Motor neuron (in vitro differentiated cells): ENCODE results near the gene BACH1. TPM values are rescaled to one million over a fixed set of nuclear protein-coding genes. Genes with fewer than 3 reads are reported as not detected.

ENCODE experiments used
- ATAC-seq, 8 experiments: fragments of 200-7000 bp; cut with Tn5 transposase; replicated peaks in 6 of 8; 2 replicates each; pipeline ENCODE4 v1.8.0; 2021; ENCODE audit warnings: mild to moderate bottlenecking in 8 of 8, moderate library complexity in 8 of 8
- H3K27ac ChIP-seq, 2 donors: fragments of 250-450 bp; sonication (Bioruptor Pico); 2 replicates each; pipeline ENCODE4 v1.9.0; 2021; ENCODE audit warnings: antibody characterized with exemption in 2 of 2, mild to moderate bottlenecking in 2 of 2, moderate library complexity in 1 of 2
- H3K4me1 ChIP-seq, 2 donors: fragments of 250-450 bp; sonication (Bioruptor Pico); replicated peaks in 1 of 2; 2 replicates each; pipeline ENCODE4 v1.6.1; 2021; ENCODE audit warnings: antibody characterized with exemption in 2 of 2, mild to moderate bottlenecking in 2 of 2, moderate library complexity in 1 of 2
- H3K4me3 ChIP-seq, 5 donors: fragments of 250-450 bp; sonication (Bioruptor Pico); 2 replicates each; pipeline ENCODE4 v1.9.0; 2021; ENCODE audit warnings: antibody characterized with exemption in 5 of 5, mild to moderate bottlenecking in 5 of 5, moderate library complexity in 4 of 5
- WGBS, 10 experiments: fragments of 450-650 bp; shearing (Covaris generic); methylation state at CpG; one replicate each; pipeline ENCODE4 v1.0.0; 2022; 5-methylcytosine and 5-hydroxymethylcytosine counted together
- in situ Hi-C, 9 experiments: fragments of 400-800 bp; cut with MboI; loops; one replicate each; pipeline ENCODE4 v1.15.0; 2021; ENCODE audit warnings: low sequenced_read_pairs in 9 of 9, low pct_unique_long_range_greater_than_20kb in 2 of 9; ENCODE audit not compliant: unreplicated experiment in 9 of 9
- total RNA-seq, 8 experiments: library from RNA; unstranded; fragments of 300-600 nt; gene quantifications; 2 replicates each; pipeline versions ENCODE4 v1.2.3 to v1.2.4, GENCODE V29; 2022

The BACH1 gene
- total RNA-seq, 8 experiments from 2014 or later: 26.8 to 64.3 (median 45.7) TPM

DNA sequence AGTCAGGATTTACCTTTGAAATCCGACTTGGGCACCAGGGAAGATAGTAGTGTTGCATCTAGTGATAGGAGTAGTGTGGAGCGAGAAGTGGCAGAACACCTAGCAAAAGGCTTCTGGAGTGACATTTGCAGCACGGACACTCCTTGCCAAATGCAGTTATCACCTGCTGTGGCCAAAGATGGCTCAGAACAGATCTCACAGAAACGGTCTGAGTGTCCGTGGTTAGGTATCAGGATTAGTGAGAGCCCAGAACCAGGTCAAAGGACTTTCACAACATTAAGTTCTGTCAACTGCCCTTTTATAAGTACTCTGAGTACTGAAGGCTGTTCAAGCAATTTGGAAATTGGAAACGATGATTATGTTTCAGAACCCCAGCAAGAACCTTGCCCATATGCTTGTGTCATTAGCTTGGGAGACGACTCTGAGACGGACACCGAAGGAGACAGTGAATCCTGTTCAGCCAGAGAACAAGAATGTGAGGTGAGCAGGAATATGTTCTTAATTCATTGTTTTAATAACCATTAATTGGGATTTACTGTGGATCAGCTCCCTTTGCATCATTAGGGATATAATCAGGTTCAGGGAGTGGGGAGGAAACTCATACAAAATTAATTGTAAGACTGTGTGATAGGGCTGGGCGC lies 28.3 kb downstream of the BACH1 start:
- H3K4me1 ChIP-seq: no peaks in the 10 kb centered on the region
- no peak for ATAC-seq
- in situ Hi-C loops: loop anchor here in 1 of 9 experiments (25.0 kb wide), 1 partner anchor 240 kb away; no protein-coding TSS in a partner anchor
- H3K27ac ChIP-seq: no peak overlapping the region
- WGBS, 10 experiments: 78 to 100% (median 94%) methylated on average over 1 to 8 of the region's 10 CpGs; no CpG with 5 or more reads in 2 of the 10 experiments
- H3K4me3 ChIP-seq: no peak overlapping the region

DNA sequence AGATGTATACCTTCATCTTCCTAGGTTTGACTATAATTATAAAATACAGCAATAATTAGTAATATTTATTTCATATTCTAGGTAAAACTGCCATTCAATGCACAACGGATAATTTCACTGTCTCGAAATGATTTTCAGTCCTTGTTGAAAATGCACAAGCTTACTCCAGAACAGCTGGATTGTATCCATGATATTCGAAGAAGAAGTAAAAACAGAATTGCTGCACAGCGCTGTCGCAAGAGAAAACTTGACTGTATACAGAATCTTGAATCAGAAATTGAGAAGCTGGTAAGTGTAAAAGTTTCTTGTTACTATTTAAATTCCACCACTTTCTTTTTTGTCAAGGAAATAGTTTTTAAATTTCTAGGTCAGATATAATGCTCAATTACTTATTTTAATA lies 30.7 kb downstream of the BACH1 start:
- in situ Hi-C loops: loop anchor here in 1 of 9 experiments (25.0 kb wide), 1 partner anchor 242 kb away; no protein-coding TSS in a partner anchor
- Histone ChIP-seq H3K4me3 (no peak overlapping the region), H3K4me1 (no peaks in the 10 kb centered on the region), H3K27ac (no peak overlapping the region)
- 82 to 100% (median 94%) methylated on average over 1 to 5 of the region's 5 CpGs for WGBS, 10 experiments
- ATAC-seq: no peak

DNA sequence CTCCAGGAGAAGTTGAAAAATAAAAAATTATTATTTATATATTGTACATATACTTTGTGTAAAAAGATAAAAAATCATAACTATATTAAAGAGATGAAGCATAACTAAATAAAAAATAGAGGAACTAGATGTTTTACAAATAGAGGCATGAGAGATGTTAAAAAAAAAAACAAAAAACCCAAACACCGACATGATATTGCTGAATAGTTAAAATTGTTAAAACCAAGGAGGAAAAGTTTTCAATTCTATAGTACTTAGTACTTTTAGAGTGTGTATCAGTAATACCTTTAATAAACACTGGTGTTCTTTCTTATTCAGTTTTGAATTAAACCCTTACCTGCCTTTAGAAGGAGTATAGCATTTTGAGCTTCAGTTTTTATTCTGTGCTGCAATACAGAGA lies 32.1 kb downstream of the BACH1 start:
- no peak overlapping the region for H3K27ac ChIP-seq
- no peaks in the 10 kb centered on the region for H3K4me1 ChIP-seq
- ATAC-seq: no peak
- in situ Hi-C loops: loop anchor here in 1 of 9 experiments (25.0 kb wide), 1 partner anchor 243 kb away; no protein-coding TSS in a partner anchor
- WGBS, 10 experiments: 78 to 100% (median 95%) methylated on average over 1 of the region's 1 CpG; no CpG with 5 or more reads in 2 of the 10 experiments
- no peak overlapping the region for H3K4me3 ChIP-seq

DNA sequence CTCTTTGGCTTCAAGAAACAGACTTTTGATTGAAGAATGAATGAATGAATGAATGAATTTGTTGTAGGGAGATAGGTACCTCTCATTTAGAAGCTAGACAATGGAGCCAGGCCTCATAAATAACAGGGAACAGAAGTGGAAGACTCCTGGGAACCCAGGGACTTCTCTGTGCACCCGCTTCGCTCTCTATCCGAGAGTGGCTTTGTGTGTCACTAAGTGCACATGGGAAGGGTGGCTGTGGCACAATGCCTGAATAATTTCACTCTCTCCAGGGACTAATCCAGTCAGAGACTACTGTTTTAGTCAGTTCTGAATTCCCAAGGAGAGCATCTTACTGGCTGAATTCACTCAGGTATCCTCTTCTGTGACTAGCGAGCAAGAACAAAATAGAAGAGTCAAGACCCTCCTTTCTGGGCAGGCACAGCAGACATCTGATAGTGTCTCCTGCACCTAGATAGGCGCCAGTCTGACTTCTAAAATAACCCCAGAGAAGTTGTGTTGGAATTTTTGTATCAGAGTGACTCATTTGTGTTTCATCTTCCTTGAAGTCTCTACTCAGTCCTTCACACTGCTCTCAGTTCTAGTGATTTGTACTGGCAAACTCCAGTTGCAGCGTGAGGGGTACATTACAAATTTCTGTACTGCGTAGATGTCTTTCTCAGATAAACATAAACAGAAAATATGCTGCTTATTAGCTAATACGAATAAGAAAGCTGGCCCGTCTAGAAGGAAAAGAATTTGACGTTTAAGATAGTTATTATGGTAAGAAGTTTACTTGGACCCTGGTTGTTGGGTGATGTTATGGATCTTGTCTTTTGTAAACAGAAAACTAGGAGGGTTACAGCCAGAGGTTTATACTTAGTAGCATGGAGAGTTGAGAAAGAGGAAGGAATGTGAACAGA lies 34.0 kb downstream of the BACH1 start:
- 60 to 100% (median 88%) methylated on average over 5 to 10 of the region's 10 CpGs; no CpG with 5 or more reads in 1 of the 10 experiments for WGBS, 10 experiments
- in situ Hi-C loops: loop anchor here in 1 of 9 experiments (25.0 kb wide), 1 partner anchor 245 kb away; no protein-coding TSS in a partner anchor
- Histone ChIP-seq H3K4me3 (no peak overlapping the region), H3K4me1 (no peaks in the 10 kb centered on the region), H3K27ac (no peak overlapping the region)
- peak in 3 of 8 experiments; percentile 19 to 35 (median 24) for ATAC-seq

DNA sequence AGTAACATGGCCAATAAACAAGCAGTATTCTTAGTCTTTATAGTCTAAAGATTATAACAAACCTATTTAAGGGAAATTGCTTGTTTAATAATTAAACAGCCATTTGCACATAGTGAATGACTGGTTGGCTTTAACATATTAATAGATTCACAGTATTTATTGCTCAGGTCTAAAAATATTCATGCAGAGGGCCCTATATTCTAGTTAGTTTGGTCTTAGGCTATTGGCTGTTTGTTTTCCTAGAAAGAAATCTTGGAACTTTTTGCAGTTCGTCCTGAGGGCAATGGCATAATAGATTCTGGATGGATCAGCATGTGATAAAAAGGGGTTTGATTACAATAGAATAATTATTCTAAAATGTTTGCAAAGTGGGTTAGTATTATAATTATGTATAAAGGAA lies 34.7 kb downstream of the BACH1 start:
- in situ Hi-C loops: loop anchor here in 1 of 9 experiments (25.0 kb wide), 1 partner anchor 246 kb away; no protein-coding TSS in a partner anchor
- ATAC-seq: peak in 2 of 8 experiments; percentile 28 to 72
- H3K27ac ChIP-seq: no peak overlapping the region
- H3K4me3 ChIP-seq: no peak overlapping the region
- 20 to 89% (median 75%) methylated on average over 1 of the region's 1 CpG; no CpG with 5 or more reads in 3 of the 10 experiments for WGBS, 10 experiments
- no peaks in the 10 kb centered on the region for H3K4me1 ChIP-seq

DNA sequence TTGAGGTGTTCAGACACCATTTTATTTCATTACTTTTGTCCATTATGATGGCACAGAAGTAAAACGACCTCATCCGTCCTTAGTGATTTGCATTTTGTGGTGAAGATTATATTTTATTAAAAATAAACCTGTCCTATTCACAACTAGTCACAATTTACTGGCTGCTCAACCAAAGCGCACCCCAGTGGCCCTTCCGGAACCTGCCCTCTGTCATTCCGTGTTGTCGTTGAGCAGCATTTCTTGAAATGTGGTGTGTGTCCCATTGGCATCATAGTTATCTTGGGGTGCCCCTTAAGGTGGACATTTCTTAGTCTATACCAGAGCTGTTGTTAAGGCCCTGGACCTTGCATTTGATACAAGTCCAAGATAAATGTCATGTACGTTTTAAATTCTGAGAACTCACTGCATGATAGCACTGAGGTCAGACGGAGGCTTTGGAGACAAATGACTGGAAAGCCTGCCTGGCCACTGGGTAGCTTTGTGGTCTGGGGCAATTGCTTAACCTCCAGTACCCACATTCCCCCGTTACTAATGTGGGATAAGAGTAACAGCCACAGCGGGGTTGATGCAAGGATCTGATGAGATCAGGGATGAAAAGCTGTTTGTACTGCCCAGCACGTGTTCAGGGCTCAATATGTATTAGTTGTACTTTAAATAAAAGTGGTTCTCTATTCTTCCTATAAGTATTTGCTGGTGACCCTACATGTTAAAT lies 36.2 kb downstream of the BACH1 start:
- Histone ChIP-seq H3K4me3 (no peak overlapping the region), H3K4me1 (no peaks in the 10 kb centered on the region), H3K27ac (no peak overlapping the region)
- WGBS, 10 experiments: 91 to 100% (median 95%) methylated on average over 3 to 11 of the region's 11 CpGs; no CpG with 5 or more reads in 1 of the 10 experiments
- ATAC-seq: no peak
- in situ Hi-C loops: loop anchor here in 1 of 9 experiments (25.0 kb wide), 1 partner anchor 248 kb away; no protein-coding TSS in a partner anchor

DNA sequence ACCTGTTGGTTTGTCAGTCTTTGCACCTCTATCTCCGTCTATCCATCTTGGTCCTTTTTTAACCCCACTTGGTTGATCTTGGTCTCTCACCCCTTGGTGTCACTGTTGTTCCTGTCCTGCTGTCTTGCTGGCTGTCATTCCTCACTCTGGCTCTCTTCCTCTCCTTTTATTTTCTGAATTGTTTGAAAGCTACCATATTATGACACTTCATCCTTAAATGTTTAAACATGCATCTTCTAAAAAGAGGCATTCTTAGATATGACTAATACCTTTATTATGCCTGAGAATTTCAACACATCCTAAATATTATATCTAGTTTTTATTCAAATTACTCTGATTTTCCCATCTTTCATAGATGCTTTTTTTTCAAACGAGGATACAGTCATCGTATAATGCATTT lies 37.0 kb downstream of the BACH1 start:
- Histone ChIP-seq H3K4me1 (no peaks in the 10 kb centered on the region), H3K4me3 (no peak overlapping the region), H3K27ac (no peak overlapping the region)
- in situ Hi-C loops: loop anchor here in 1 of 9 experiments (25.0 kb wide), 1 partner anchor 248 kb away; no protein-coding TSS in a partner anchor
- ATAC-seq: peak in 1 of 8 experiments; percentile 34
- WGBS, 10 experiments: 40 to 98% (median 95%) methylated on average over 3 of the region's 3 CpGs; no CpG with 5 or more reads in 2 of the 10 experiments

DNA sequence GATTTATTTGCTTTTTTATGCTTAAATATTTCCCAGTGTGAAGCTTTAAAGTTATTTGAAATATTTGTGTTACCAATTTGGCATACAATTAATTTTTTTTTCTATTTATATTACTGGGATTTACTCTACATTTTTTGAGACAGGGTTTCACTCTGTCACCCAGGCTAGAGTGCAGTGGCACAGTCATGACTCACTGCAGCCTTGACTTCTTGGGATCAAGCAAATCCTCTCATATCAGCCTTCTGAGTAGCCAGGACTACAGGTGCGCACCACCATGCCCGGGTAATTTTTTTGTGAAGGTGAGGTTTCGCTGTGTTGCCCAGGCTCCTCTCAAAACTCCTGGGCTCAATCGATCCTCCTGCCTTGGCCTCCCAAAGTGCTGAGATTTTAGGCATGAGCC lies 39.5 kb downstream of the BACH1 start:
- Histone ChIP-seq H3K4me1 (no peaks in the 10 kb centered on the region), H3K4me3 (no peak overlapping the region), H3K27ac (no peak overlapping the region)
- in situ Hi-C loops: loop anchor here in 1 of 9 experiments (25.0 kb wide), 1 partner anchor 251 kb away; no protein-coding TSS in a partner anchor
- no peak for ATAC-seq
- 89 to 100% (median 100%) methylated on average over 1 to 4 of the region's 4 CpGs; no CpG with 5 or more reads in 1 of the 10 experiments for WGBS, 10 experiments

DNA sequence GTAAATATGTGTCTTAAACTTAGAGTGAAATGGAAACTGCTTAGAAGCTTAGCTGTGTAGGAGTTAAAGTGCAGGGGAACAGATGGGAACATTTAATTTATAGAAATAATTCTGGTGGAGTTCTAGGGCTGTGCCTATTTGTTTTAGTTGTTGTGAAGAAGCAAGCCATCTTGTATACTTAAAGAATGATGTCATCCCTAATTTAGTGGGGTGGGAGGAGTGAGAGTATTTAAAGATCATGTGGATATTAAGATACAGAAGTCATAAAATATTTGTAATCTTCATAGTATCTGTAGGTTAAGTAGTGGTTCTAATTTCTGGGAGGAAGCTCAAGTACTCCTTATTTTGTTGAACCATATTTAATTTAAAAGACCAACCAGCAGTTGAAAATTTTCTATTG lies 41.5 kb downstream of the BACH1 start:
- H3K4me3 ChIP-seq: no peak overlapping the region
- H3K27ac ChIP-seq: no peak overlapping the region
- in situ Hi-C loops: loop anchor here in 1 of 9 experiments (25.0 kb wide), 1 partner anchor 253 kb away; no protein-coding TSS in a partner anchor
- no peaks in the 10 kb centered on the region for H3K4me1 ChIP-seq
- no peak for ATAC-seq

DNA sequence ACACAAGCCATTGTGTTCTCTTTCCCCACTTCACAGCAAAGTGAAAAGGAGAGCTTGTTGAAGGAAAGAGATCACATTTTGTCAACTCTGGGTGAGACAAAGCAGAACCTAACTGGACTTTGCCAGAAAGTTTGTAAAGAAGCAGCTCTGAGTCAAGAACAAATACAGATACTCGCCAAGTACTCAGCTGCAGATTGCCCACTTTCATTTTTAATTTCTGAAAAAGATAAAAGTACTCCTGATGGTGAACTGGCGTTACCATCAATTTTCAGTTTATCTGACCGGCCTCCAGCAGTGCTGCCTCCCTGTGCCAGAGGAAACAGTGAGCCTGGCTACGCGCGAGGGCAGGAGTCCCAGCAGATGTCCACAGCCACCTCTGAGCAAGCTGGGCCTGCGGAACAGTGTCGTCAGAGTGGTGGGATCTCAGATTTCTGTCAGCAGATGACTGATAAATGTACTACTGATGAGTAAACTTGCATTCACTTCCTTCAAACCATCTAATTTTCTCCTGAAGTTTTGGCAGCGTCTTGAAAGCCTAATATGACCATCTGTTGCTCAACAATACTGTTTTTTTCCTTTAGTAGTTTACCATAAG lies 43.7 kb downstream of the BACH1 start:
- peak in 4 of 8 experiments; percentile 68 to 96 (median 80) for ATAC-seq
- Histone ChIP-seq H3K4me1 (no peaks in the 10 kb centered on the region), H3K27ac (no peak overlapping the region), H3K4me3 (no peak overlapping the region)
- WGBS, 10 experiments: 8 to 100% (median 83%) methylated on average over 1 to 9 of the region's 9 CpGs
- in situ Hi-C loops: loop anchor here in 1 of 9 experiments (25.0 kb wide), 1 partner anchor 255 kb away; no protein-coding TSS in a partner anchor

DNA sequence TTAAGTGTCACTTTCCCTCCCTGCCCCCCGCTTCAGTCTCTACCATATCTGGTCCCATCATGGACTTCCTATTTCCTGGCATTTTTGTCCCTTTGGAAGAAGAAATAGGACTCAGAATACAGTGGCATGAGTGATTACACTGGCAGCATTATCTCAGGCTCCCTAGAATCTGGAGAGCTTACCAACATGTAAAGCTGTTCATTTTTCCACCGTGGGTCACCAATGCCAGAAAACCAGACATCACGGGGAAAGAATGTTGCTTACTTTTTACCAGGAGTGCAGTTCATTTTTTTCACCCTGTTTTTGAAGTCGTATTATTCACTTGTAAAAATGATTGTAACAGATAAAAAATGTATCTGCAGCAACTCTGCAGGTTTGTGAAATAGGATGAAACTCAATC lies 44.8 kb downstream of the BACH1 start:
- 25 to 100% (median 94%) methylated on average over 2 to 4 of the region's 4 CpGs; no CpG with 5 or more reads in 3 of the 10 experiments for WGBS, 10 experiments
- in situ Hi-C loops: loop anchor here in 1 of 9 experiments (25.0 kb wide), 1 partner anchor 256 kb away; no protein-coding TSS in a partner anchor
- no peak overlapping the region for H3K4me3 ChIP-seq
- no peak overlapping the region for H3K27ac ChIP-seq
- ATAC-seq: no peak
- H3K4me1 ChIP-seq: no peaks in the 10 kb centered on the region

DNA sequence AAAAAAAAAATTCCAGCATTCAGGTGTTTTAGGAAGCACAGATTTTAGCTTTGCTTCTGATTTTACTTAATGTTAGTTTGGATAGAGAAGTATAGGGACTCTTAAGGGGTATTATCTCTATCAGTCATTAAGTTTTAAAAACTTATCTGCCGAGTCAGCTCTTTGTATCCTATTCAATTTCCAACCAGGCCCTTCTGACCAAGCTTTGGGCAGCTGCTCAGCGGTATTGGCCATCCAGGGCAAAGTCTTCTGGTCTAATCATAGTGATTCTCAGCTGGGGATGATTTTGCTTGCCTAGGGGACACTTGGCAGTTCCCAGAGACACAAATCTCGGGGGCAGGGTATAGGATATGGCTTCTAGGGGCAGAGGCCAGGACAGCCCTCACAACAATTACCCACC lies 47.6 kb downstream of the BACH1 start:
- WGBS, 10 experiments: 63 to 100% (median 93%) methylated on average over 1 to 3 of the region's 3 CpGs; no CpG with 5 or more reads in 1 of the 10 experiments
- in situ Hi-C loops: loop anchor here in 1 of 9 experiments (25.0 kb wide), 1 partner anchor 259 kb away; no protein-coding TSS in a partner anchor
- Histone ChIP-seq H3K27ac (no peak overlapping the region), H3K4me3 (no peak overlapping the region), H3K4me1 (no peaks in the 10 kb centered on the region)
- no peak for ATAC-seq
